Cardiac muscle cell (in vitro differentiated cells and primary cell): ENCODE measurements around the gene CYP4Z1. TPM values are rescaled to one million over a fixed set of nuclear protein-coding genes. Genes with fewer than 3 reads are reported as not detected.

Experiments used
- DNase-seq, 2 donors: peaks; one replicate each; pipeline versions ENCODE4 v3.0.0 to v3.0.0-alpha.2; 2010 to 2017; ENCODE audit warnings: low read depth in 1 of 2, low spot score in 1 of 2
- H3K27ac ChIP-seq: fragments of 200-600 bp; sonication (generic); 2 replicates; pipeline ENCODE4 v1.5.1; 2016
- H3K27me3 ChIP-seq: fragments of 200-600 bp; sonication (generic); 2 replicates; pipeline ENCODE4 v1.6.0; 2016; ENCODE audit warnings: control low read depth
- H3K36me3 ChIP-seq: fragments of 200-600 bp; sonication (generic); 2 replicates; pipeline ENCODE4 v1.5.1; 2016; ENCODE audit warnings: control low read depth
- H3K4me1 ChIP-seq: fragments of 200-600 bp; sonication (generic); 2 replicates; pipeline ENCODE4 v1.8.1; 2017; ENCODE audit warnings: low read depth, mild to moderate bottlenecking, mixed run types
- H3K4me3 ChIP-seq: fragments of 200-600 bp; sonication (generic); 2 replicates; pipeline ENCODE4 v1.5.1; 2016; ENCODE audit warnings: mild to moderate bottlenecking
- H3K9me3 ChIP-seq: fragments of 200-600 bp; sonication (generic); 2 replicates; pipeline ENCODE4 v1.5.1; 2017; ENCODE audit warnings: low read depth, mild to moderate bottlenecking, control low read depth
- CTCF ChIP-seq: IDR thresholded peaks from 2 replicates; pipeline ENCODE4 v1.5.1; 2012; ENCODE audit warnings: low read depth, mild to moderate bottlenecking, low read length
- polyA plus RNA-seq: library from polyadenylated mRNA; unstranded; fragments of >200 nt; fragmentation: Nextera tagmentation; extraction: Ambion mirVana; gene quantifications from 2 replicates; pipeline ENCODE4 v1.2.1, GENCODE V29; 2016
- total RNA-seq: library from RNA; depleted of rRNA; stranded (reverse); fragments of >200 nt; gene quantifications from 2 replicates; pipeline ENCODE4 v1.2.3, GENCODE V29; 2016

CYP4Z1 gene
- total and polyA plus RNA-seq, 2 experiments from 2014 or later = not detected

GRCh38 chr1:47161298-47162040 is 94.4 kb downstream of the CYP4Z1 start:
- TF ChIP-seq CTCF = no peak
- H3K9me3 ChIP-seq = no peaks in the 10 kb centered on the region
- no peak overlapping the region for H3K27ac ChIP-seq

GRCh38 chr1:47164552-47164951 is 97.5 kb downstream of the CYP4Z1 start:
- Histone ChIP-seq H3K36me3 (no peaks in the 10 kb centered on the region), H3K4me1 (no peaks in the 10 kb centered on the region), H3K4me3 (no peak overlapping the region), H3K27ac (no peak overlapping the region), H3K9me3 (no peaks in the 10 kb centered on the region), H3K27me3 (no peaks in the 10 kb centered on the region)
- DNase-seq = no peak
- no peak for TF ChIP-seq CTCF

More at GRCh38 chr1:47161298-47162040, 94.4 kb downstream of the CYP4Z1 start:
- Histone ChIP-seq H3K4me1 (no peaks in the 10 kb centered on the region), H3K36me3 (no peaks in the 10 kb centered on the region), H3K27me3 (no peaks in the 10 kb centered on the region), H3K4me3 (no peak overlapping the region)
- DNase-seq = no peak

Other genes with a start within 250 kb of the CYP4Z1 start
- gene CYP4A11, start 125.8 kb upstream of the CYP4Z1 start, total RNA-seq = not detected in 2 replicates
- gene CYP4A11, start 125.8 kb upstream of the CYP4Z1 start, polyA plus RNA-seq = not detected in 2 replicates
- 0.15 and 0.42 TPM in 2 replicates for gene CYP4X1, start 43.6 kb upstream of the CYP4Z1 start, total RNA-seq
- gene CYP4X1, start 43.6 kb upstream of the CYP4Z1 start, polyA plus RNA-seq = 0.69 and 1.3 TPM in 2 replicates
- gene CYP4A22, start 70.2 kb downstream of the CYP4Z1 start, total RNA-seq = not detected in 2 replicates
- not detected in 2 replicates for gene CYP4A22, start 70.2 kb downstream of the CYP4Z1 start, polyA plus RNA-seq
- not detected in 2 replicates for gene PDZK1IP1, start 122.8 kb downstream of the CYP4Z1 start, total RNA-seq
- gene PDZK1IP1, start 122.8 kb downstream of the CYP4Z1 start, polyA plus RNA-seq = not detected in 2 replicates
- 0.04 and 0.30 TPM in 2 replicates for gene TAL1, start 165.0 kb downstream of the CYP4Z1 start, total RNA-seq
- gene TAL1, start 165.0 kb downstream of the CYP4Z1 start, polyA plus RNA-seq = 0.32 and 0.55 TPM in 2 replicates
- gene STIL, start 246.9 kb downstream of the CYP4Z1 start, total RNA-seq = 4.2 and 13.4 TPM in 2 replicates
- gene STIL, start 246.9 kb downstream of the CYP4Z1 start, polyA plus RNA-seq = 2.3 and 7.5 TPM in 2 replicates